HTERT RPE-1 (cell line): ENCODE data around the gene TMEM163.
"Not testable (repeated sequence)": the region's sequence is repeated elsewhere in the genome, so short reads cannot be mapped to it uniquely, and the experiment has no call there.

ENCODE experiments used
- in situ Hi-C: fragments of 300-500 bp; cut with MboI; formaldehyde crosslinking; loops from 4 replicates; pipeline ENCODE4 v1.14.3; 2020; ENCODE audit warnings: low sequenced_read_pairs

TMEM163 gene

DNA sequence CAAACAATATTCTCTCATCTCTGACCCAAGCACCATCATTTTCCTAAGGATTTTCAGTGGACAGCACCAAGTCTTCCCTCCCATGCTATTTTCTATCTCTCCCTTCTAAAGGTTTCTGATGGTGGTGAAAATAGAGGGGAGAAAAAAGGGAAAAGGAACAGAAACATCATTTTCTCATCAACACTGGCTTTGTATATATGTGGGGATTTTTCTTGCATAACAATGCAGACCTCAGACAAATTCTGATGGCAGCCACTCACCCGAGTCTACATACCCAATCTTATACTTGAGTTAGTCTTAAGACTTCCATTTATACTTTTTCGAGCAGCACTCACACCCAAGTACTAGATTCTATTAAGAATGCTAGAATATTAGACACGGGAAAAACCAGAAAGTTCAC is 95.8 kb downstream of the TMEM163 start:
- in situ Hi-C loops = no loop called here

DNA sequence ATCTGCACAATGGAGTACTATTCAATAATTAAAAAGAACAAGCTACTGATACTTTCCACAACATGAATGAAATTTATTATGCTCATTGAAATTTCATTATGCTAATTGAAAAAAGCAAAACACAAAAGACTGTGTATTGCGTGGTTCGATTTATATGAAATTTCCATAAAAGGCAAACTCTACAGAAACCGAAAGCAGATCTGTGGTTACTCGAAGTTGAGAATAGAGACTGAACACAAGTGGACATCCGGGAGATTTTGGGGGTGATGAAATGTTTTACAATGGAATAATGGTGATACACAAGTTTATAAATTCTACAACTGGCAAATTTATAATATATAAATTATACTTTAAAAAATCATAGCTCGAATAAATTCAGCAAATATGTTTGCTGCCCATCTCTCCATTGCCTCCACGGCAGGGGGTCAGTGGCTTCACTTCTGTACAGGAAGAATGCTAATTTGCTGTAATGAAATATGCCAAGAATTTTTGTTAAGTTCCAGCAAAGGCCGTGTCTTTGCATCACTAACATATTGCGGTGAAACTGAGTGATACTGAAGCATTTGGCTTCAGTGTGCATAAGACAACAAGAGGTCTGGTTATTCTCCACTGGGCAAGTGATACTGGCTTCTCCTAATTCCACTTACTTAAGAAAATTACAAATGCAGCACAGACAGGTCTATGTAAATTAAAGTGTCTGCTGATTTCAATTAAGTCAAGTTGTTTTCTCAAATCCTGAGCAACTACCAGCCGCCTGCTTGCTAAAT is 96.7 kb downstream of the TMEM163 start:
- in situ Hi-C loops = no loop called here

DNA sequence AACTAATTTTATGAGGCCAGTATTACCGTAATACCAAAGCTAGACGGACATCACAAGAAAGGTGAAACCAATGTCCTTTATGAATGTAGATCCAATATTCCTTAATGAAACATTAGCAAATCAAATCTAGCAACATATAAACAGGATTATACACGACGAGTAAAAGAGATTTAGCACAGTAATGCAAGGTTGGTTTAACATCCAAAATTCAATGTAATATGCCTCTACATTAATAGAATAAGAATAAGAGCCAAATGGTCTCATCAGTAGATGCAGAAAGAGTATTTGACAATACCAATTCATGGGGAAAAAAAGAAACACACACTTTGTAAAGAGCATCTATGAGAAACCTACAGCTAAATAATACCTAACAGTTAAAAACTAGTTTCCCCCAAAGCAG is 99.5 kb downstream of the TMEM163 start:
- in situ Hi-C loops = no loop called here

DNA sequence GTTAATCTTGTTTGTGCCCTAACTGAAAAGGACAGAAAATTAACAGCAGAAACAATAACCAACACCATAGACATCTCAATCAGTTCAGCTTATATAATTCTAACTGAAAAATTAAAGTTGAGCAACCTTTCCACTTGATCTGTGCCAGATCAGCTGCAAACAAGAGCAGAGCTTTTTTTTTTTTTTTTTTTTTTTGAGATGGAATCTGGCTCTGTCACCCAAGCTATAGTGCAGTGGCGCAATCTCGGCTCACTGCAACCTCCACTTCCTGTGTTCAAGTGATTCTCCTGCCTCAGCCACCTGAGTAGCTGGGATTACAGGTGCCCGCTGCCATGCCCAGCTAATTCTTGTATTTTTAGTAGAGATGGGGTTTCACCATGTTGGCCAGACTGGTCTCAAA is 103.3 kb downstream of the TMEM163 start:
- in situ Hi-C loops = not testable (repeated sequence)

DNA sequence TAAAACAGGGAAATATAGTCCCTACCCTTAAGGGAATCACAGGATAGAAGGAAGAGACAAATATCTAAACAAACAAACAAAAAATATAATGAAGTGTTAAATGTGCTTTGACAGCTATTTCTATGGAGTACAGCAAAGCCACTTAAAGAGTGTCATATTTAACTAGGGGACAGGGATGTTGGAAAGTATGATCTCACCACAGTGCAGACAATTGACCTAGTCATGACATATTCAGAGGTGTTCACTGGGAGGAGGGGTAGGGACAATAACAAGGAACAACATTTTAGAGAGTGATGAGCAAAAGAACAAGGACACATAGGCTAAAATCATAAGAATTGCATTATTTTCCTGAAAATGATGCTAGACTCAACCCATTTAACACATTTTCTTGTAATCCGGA is 107.5 kb downstream of the TMEM163 start:
- in situ Hi-C loops = no loop called here

DNA sequence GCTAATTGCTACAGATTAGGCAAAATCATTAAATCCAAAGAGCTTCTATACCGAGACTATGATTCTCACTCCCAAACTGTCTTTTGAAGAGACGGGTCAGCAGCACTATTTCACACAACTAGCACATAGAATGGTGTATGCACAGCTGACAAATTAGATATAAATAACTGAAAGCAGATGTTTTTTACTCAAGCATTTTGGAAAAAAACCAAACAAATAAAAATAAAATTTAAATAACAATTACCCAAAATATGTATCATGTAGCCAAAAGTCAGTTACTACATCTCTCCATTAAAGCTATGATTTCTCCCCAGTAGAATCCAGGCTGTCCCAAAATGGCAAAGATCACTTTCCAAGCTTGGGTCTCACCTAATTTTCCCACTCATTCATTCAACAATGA is 107.9 kb downstream of the TMEM163 start:
- in situ Hi-C loops = no loop called here

DNA sequence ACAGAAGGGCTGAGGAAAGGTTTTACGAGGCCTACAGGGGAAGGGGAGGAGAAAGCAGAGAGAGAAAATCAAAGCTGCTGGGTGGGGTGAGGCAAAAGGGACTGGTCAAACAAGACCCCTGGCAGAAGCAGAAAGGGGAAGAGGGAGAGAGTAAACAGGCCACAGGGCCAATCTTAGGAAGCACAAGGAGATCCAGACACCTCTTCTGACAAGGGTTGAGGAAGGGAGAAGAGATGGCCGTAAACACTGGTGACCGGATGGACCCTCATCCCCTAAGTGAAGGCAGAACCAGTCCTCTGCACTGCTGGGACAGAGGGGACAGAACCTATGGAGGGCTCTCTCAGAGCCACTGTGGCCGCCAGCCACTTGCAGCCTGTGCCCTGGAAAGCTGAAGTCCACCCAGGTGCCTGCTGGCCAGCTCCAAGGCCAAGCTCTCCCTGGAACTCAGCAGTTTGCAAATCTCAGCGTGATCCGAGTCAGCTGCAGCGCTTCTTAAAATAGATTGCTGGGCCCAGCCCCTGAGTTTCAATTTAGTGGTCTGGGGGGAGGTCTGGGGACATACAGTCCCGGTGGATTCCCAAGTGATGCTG is 108.8 kb downstream of the TMEM163 start:
- in situ Hi-C loops = no loop called here

DNA sequence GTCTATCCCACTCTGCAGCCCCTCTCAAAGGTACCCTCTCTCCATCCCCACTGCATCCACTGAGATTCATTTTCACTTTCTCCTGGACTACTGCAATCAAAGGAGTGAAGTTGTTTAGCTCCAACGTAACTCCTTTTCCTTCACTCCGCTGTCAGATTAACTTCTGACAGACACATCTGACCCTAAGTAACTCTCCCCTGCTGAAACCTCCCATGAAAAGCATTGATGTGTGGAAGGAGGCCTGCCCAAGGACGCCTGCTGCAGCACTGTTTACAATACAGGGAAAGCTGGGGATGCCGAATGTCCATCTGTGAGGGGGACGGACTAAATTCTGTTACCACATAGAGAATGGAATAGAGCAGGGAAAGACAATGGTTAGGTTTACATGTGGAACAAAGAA is 114.8 kb downstream of the TMEM163 start:
- in situ Hi-C loops = no loop called here

DNA sequence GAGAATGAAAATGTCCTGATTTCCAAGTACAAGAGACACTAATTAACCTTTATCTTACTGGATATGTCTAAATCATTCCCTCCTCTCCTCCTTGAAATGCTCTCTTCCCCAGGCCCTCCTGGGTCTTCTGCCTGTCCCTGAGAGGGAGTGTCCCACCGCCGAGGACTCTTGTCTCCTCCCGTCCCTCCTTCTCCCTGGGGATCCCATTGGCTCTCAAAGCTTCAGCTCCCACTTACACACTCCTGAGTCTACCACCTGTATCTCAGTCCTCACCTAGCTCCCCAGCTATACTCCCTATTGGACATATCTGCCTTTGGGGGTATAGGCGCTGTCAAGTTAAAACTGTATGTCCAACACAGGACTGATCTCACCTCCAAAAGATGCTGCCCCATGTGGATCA is 116.1 kb downstream of the TMEM163 start:
- in situ Hi-C loops = no loop called here

DNA sequence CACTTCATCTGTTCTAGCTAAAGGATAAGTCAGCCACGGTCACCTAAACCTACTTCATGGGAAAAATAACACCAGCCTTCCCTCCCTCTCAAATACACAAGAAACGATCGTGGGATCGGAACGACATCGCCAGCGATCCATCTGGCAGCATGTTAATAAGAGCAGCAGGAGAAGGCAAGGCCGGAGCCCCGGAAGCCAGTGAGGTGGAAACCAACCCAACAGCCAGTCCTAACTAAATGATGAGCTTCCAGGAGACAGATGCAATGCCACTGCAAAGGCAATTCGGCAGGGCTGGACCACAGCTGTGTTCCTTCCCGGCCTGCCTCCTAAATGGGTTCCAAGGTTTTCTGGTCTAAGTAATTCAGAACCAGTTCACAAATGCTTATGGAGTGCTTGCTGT is 117.5 kb downstream of the TMEM163 start:
- in situ Hi-C loops = no loop called here

DNA sequence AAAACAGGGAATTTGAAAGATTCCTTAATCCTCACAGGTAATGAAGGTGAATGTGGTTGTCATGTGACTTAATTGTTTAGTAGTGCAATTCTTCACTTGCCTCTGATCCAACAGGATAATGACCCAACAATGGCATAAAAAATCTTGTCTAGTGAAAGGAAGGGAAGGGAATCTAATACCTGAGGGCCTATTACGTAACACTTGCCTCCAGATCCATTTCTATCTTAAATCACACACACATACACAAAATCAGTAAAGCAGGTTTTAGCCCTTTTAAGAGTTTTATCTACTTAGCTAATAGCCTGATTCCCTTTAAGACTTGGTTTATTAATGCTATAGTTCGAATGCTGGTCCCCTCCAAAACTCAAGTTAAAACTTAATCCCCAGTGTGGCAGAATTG is 118.6 kb downstream of the TMEM163 start:
- in situ Hi-C loops = no loop called here

DNA sequence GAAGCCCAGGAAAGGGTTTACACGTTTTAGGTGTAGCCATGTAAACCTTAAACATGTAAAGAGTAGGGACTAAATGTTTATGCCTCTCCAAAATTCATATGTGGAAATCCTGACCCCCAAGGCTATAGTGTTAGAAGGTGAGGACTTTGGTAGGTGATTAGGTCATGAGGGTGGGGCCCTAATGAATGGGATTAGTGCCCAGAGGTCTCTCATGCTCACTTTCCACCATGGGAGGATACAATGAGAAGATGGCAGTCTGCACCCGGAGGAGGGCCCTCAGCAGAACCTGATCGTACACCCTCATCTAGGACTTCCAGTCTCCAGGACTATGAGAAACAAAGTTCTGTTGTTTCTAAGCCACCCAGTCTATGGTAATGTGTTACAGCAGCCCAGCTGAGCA is 119.6 kb downstream of the TMEM163 start:
- in situ Hi-C loops = no loop called here

DNA sequence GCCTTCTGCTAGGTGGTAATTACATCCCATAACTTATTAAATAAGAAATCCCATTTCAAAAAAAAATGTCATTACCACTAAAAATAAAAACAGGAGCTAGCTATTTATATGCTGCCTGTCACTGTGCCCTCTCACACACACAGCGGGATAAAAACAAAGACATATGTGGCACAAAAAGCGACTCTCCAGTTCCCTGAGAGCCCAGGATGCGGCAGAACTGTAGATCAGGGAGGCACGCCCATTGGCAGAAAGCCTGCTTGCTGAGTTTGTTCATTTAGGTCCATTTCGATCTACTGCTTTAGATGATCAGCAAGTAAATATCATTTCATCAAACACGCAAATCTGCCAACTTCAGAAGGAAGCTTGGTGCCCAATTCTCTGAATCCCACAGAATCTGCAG is 124.4 kb downstream of the TMEM163 start:
- in situ Hi-C loops = no loop called here

DNA sequence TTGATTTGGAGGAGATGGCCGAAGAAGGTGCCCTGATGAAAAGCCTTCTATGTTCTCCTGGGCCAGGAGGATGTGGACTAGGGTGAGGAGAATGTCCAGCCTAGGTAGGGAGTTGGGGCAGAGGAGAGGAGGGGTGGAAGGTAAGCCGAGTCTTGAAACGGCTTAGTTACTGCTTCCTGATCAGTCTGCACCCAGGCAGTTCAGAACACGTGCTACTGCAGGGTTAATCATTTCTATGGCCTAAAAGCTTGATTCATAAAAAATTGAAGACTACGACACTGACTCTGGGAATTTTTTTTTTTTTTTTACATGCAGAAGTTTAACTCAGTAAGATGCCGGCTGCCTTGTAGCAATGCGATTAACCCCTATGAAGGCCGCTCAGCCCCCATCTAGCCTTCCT is 125.3 kb downstream of the TMEM163 start:
- in situ Hi-C loops = no loop called here

DNA sequence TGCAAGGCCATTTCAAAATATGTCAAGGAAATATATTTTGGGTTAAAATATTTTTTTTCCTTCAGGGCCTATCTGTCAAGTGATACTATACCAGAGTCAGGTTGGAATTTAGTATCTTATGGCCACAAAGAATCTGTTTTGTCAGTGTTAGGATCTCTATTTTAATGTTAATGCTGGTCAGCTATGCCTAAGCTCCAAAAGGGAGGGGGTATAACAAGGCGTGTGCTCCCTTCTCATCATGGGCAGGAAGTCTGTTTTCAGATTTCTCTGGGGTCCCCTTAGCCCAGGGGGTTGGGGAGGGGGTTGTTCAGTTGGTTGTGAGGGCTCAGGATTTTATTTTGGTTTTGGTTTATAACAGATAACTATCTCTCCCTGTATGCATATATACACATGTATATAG is 126.4 kb downstream of the TMEM163 start:
- in situ Hi-C loops = no loop called here

DNA sequence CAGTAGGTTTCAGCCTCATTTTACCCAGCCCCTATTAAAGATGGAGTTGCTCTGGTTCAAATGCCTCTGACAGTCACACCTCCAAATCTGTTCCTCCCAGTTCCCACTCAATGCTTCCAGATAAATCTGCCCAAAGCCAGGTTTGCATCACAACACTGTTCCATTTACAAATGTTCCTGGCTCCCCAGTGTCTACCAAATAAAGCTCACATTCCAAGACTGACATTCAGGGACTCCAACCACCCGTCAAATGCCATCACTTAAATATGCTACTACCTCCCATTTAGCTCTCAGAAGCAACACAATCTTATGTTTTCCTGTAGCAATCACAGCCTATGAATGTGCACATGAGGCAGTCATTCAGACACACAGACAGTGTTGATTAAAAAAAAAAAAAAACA is 127.3 kb downstream of the TMEM163 start:
- in situ Hi-C loops = no loop called here

DNA sequence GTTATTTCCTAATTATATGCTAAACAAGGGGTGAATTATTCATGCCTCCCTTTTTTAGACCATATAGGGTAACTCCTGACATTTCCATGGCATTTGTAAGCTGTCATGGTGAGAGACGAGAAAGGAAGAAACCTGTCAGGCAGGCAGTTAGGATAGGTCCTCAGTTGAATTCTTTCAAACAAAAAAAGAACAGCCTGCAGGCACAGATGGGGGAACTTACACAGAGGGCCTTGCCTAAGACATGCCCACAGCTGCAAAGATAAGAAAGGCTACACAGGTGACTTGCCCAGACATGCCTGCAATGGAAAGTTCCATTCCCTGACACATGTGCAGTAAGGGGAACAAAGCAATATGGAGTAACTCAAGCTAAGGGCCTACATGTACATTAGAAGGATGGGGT is 128.1 kb downstream of the TMEM163 start:
- in situ Hi-C loops = no loop called here

DNA sequence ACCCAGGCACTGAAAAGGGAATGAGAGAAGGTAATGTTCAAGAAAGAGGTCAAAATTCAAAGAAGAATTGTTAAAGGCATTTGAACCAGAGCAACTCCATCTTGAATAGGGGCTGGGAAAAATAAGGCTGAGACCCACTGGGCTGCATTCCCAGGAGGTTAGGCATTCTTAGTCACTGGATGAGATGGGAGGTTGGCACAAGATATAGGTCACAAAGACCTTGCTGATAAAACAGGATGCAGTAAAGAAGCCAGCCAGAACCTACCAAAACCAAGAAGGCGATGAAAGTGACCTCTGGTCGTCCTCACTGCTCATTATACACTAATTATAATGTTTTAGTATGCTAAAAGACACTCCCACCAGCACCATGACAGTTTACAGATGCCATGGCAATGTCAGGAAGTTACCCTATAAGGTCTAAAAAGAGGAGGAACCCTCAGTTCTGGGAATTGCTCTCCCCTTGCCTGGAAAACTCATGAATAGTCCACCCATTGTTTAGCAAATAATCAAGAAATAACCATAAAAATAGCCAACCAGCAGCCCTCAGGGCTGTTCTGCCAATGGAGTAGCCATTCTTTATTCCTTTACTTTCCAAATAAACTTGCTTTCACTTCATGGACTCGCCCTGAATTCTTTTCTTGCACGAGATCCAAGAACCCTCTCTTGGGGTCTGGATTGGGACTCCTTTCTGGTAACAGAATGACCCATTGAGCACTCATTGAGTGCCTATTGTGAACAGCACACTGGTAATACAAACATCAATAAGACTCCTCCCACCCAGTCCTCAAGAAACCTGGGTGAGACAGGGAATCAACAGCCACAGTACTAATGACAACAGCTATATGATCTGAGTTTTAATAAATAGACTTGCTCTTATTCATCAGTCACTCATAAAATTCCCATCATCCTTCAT is 129.4 kb downstream of the TMEM163 start:
- in situ Hi-C loops = not testable (repeated sequence)

DNA sequence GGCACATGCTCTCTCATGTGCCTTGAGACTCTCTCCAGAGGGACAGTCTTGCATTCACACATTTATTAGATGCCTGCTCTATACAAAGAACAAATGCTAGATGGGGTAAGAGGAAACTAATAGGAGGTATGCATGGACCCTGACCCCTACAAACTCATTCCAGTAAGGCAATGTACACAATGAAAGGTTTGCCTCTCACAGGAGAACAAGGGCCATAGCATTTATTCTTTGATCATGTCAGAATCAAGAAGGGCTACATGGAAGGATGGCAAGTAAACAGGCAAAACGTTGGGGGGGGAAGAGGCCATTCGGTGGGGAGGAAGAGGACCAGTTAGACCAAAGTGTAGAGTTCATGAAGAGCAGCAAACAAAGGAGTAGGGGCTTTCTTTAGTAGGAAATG is 130.2 kb downstream of the TMEM163 start:
- in situ Hi-C loops = no loop called here

DNA sequence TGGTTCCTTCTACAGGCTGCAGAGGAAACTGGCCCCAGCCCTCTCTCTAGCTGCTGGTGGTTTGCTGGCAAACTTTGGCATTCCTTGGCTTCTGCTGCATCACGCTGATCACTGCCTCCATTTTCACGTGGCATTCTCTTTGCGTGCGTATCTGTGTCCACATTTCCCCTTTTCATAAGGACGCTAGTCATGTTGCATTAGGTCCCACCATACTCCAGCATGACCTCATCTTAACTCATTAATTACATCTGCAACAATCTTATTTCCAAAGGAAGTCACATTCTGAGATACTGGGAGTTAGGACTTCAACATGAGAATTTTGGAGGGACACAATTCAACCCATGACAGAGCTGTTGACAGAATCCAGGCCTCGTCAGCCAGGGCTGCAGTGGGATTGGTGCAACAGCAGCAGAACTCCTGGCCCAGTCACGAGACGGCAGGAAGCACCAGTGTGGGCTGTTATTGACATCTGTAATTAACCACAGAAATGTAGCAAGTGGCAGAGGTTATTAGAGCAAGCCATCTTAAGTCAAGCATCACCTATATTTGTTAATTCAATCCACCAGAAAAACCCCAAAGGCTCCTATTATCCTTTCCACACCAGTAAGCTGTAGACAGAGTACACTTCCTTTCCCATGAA is 132.4 kb downstream of the TMEM163 start:
- in situ Hi-C loops = no loop called here

DNA sequence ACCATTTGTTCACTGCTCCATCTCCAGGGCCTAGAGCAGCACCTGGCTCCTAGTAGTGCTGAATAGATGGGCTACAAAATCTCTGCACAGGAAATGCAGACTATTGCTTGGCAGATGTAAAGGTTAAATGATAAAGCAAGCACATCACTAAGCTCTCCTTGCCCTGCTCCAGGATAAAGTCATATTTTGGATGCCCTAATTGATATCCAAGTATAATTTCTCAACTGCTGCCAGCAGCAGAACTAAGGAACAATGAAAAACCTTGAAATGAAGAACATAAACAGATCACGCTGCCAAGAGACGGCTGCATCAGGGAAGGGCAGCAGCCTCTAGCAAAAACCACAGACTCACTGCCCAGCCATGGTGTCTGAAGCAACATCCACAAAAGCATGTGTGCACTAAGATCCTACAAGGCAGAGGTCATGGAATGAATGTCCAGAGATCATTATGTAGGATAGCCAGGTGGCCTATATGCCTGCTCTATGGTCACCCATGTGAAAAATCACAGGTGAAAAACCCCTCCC is 134.7 kb downstream of the TMEM163 start:
- in situ Hi-C loops = no loop called here
